CD4-positive, alpha-beta T cell treated with Interleukin-17A for 4 hours (primary cell): ENCODE results near the gene EFHC1.
"Not testable (repeated sequence)": the region's sequence is repeated elsewhere in the genome, so short reads cannot be mapped to it uniquely, and the experiment has no call there.

Experiments
- DNase-seq: peaks from one replicate; pipeline ENCODE4 v3.0.0-alpha.2; 2020; ENCODE audit warnings: mixed read lengths

Gene EFHC1

GRCh38 chr6:52461194-52461593 lies 41.1 kb downstream of the EFHC1 start:
- not testable (repeated sequence) for DNase-seq

DNA sequence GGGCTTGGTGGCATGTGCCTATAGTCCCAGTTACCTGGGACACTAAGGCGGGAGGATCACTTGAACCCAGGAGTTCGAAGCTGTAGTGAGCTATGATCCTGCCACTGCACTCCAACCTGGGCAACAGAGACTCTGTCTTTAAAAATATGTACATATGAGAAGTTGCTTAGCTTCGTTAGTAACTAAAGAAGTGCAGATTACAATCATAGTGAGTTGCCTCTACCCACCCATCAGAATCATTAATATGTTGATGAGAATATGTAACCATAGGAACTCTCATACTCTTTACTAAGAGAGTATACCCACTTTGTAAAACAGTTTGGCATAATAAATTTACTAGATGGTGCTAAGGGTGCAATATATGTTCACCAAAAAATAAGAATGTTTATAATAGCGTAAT lies 54.0 kb downstream of the EFHC1 start:
- DNase-seq: no peak

- DNase-seq: no peak
Measured at GRCh38 chr6:52475307-52475706, 55.2 kb downstream of the EFHC1 start.

- DNase-seq: no peak
Measured at GRCh38 chr6:52482903-52483670, 62.9 kb downstream of the EFHC1 start.

DNA sequence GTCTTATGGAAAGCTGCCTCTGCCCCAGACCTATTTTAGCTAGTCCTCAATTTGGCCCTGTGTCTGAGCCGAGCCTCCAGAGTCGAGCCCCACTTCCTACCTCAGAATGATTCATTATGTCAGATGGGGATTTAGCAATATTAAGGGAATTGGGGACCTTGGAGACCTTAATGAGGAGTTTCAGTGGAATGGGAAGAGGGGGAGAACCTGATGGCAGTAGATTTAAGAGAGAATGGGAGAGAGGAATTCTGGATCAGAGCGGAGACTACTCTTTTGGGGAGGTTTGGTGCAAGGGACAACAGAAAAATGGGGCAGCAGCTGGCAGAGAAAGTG lies 63.5 kb downstream of the EFHC1 start:
- no peak for DNase-seq

DNA sequence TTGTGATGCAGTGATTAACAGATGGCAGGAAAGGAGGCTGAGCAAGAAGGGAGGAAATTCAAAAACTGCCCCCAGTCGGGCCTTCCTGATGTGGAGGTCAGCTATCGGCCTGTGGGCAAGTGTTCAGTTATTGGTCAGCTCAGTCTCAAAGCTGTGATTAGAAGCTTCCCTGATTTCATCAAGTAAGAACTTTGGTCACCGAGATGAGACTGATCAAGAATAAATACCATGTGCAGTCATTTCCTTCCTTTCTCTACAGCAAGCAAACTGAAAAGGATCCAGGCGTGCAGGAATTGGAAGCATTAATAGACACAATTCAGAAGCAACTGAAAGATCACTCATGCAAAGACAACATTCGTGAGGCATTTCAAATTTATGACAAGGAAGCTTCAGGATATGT lies 69.7 kb downstream of the EFHC1 start:
- DNase-seq: no peak

GRCh38 chr6:52491203-52492069 lies 71.3 kb downstream of the EFHC1 start:
- no peak for DNase-seq

DNA sequence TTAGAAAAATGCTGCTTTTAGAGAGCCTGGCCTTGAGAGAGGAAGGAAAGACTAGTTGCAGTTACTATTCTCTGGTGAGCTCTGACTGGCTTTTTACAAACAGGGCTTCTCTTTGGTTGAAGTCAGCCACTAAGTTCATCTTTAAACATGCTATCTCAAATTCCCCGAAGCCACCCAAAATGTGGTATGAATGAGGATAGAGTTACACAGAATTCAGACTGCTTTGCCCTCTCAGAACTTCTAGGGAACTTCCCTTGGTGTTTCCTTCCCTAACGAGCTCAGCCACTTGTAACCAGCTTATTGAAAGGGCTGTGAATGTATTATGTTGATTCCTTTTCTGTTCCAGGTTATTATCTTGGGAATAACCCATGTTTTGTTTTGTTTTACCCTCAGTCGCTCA lies 73.5 kb downstream of the EFHC1 start:
- DNase-seq: no peak

- no peak for DNase-seq
Measured at GRCh38 chr6:52494298-52495072, 74.3 kb downstream of the EFHC1 start.

DNA sequence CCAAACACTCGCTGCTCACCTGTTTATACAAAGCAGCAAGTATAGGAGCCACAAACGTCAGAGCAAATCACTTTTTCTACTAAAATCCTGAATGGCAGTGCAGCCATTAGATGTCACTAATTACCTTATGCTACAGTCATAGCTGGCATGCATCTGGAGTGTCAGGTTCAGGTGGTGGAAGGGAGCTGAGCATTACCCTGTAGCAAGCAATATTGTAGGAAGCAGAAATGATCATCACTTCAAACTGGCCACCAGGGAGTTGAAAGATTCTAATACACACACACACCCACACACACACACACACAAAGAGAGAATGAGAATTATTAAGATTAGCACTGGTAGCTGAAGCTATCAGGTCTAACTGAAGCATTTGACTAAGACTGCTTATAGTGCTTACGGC lies 75.8 kb downstream of the EFHC1 start:
- DNase-seq: no peak

- no peak for DNase-seq
Measured at GRCh38 chr6:52496631-52497030, 76.5 kb downstream of the EFHC1 start.

- DNase-seq: no peak
Measured at GRCh38 chr6:52497652-52498408, 77.7 kb downstream of the EFHC1 start.

DNA sequence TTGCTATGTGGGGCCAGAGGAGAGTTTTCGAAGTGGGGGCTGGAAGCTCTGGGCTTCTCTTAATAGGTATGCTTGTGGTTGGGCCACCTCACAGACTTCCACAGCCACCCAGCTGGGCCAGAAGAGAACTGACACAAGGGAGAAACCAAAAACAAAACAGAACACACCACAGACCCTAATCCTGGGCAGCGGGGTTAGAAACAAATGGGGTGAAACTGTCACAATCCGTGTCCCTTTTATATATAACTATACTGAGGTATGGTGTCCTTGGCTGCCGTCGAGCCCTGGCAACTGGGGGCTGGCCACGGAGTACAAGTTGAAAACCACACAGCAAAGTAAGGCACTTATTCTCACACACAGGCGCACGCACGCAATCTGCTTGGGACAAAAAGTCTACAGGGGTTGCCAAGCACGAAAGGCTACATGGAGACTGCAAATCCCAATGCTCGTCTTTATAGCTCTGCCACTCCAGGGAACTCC lies 78.4 kb downstream of the EFHC1 start:
- DNase-seq: no peak

- DNase-seq: no peak
Measured at GRCh38 chr6:52499026-52499425, 78.9 kb downstream of the EFHC1 start.

GRCh38 chr6:52499681-52500236 lies 79.6 kb downstream of the EFHC1 start:
- DNase-seq: no peak

GRCh38 chr6:52500238-52501129 lies 80.3 kb downstream of the EFHC1 start:
- DNase-seq: no peak

- no peak for DNase-seq
Measured at GRCh38 chr6:52502306-52503029, 82.3 kb downstream of the EFHC1 start.

DNA sequence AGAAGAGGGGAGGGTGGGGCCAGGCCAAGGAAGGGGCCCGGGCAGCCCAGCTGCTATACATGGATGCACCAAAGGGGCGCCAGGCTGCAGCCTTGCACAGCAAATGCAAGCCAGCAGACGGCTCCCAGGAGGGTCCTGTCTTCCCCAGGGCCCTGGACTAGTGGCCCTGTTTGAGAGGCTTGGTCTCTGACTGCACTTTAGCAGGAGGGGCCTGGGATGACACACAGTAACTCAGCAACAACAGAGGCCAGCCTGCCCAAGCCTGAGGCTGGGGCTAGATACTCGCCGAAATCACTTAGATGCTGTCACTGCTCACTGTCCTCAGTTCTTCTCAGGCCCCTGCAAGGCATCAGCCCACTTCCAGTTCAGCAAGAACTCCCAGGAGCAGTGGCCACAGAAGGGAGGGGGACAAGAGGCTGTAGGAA lies 83.2 kb downstream of the EFHC1 start:
- no peak for DNase-seq

DNA sequence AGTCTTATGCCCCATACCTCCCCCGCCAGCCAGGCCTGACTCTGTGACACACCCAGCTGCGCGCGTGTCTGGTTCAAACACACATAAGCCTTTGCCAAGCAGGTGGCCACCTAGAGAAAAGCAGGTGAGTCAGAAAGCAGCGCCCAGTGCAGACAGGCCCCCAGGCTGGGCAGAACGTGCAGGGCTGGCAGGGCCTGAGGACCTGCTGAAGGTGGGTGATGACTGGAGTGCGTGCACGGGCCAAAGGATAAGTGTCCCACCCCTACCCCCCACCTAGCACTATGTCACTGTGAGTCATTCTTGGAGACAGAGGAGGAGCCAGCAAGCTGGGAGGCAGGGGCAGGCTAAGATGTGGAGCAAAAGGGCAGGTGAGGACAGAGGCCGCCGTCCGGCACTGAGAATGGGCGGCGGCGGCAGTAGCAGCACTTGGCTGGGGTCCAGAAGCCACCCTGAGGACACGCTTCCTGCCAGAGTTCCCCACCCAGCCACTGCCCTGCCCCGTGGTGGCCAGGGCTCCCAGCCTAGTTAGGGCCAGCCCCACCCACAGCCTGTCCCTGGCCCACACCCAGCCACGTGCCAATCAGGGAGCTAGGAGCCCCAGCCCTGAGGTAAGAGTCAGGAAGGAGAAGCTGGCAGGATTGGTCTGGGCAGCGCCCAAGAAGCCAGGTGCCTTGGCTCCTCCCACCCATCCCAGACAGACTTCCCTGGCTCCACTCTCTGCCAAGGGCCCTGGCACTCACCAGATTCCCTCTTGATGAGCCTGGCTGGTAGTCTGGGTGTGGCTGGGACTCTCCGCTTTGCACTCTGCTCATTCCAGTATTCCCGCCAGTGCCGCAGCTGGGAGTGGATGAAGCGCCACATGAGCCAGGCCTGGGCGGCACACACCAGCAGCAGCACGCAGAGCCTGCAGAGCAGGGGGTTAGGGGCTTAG lies 84.0 kb downstream of the EFHC1 start:
- DNase-seq: no peak
